Measurements from ENCODE around the gene VWCE. TPM values are rescaled to one million over a fixed set of nuclear protein-coding genes. Genes with fewer than 3 reads are reported as not detected.
A peak's percentile ranks its signal among the peaks of the same experiment; 100 is the strongest.
"Not testable (repeated sequence)": the region's sequence is repeated elsewhere in the genome, so short reads cannot be mapped to it uniquely, and the experiment has no call there.

VWCE gene
- total RNA-seq, 1 donor from 2014 or later = 34.0 TPM

DNA sequence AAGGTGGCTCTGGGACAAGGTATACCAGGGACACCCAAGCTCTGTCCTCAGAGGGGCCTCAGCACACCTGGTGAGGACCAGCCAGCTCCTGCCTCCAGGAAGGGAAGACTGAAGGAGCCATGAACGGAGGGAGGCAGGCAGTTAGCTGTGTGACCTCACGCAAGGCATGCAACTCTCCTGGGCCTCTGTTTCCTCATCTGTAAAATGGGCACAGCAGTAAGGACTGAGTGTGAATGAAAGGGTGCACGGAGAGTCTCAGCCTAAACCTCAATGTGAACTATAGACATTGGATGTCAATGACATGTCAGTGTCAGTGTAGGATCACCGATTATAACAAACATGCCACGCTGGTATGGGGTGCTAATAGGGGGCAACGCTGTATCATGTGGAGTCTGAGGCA, 35.8 kb downstream of the VWCE start:
- Mint-ChIP-seq H3K4me1 (ENCODE audit: low read depth) (no peaks in the 10 kb centered on the region), H3K27me3 (no peaks in the 10 kb centered on the region), H3K9me3 (ENCODE audit: low read depth) (no peaks in the 10 kb centered on the region), H3K36me3 (ENCODE audit: insufficient read depth) (peaks cover 2% of the 10 kb centered on the region), H3K4me3 (ENCODE audit: low read depth) (no peak overlapping the region), H3K27ac (no peak overlapping the region)
- TF ChIP-seq, protein P1, sequence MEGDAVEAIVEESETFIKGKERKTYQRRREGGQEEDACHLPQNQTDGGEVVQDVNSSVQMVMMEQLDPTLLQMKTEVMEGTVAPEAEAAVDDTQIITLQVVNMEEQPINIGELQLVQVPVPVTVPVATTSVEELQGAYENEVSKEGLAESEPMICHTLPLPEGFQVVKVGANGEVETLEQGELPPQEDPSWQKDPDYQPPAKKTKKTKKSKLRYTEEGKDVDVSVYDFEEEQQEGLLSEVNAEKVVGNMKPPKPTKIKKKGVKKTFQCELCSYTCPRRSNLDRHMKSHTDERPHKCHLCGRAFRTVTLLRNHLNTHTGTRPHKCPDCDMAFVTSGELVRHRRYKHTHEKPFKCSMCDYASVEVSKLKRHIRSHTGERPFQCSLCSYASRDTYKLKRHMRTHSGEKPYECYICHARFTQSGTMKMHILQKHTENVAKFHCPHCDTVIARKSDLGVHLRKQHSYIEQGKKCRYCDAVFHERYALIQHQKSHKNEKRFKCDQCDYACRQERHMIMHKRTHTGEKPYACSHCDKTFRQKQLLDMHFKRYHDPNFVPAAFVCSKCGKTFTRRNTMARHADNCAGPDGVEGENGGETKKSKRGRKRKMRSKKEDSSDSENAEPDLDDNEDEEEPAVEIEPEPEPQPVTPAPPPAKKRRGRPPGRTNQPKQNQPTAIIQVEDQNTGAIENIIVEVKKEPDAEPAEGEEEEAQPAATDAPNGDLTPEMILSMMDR (IDR thresholded peaks at IDR 0.05; ENCODE audit: unreplicated experiment) = no peak
- DNase-seq (ENCODE audit: low spot score, unreplicated experiment) = no peak

DNA sequence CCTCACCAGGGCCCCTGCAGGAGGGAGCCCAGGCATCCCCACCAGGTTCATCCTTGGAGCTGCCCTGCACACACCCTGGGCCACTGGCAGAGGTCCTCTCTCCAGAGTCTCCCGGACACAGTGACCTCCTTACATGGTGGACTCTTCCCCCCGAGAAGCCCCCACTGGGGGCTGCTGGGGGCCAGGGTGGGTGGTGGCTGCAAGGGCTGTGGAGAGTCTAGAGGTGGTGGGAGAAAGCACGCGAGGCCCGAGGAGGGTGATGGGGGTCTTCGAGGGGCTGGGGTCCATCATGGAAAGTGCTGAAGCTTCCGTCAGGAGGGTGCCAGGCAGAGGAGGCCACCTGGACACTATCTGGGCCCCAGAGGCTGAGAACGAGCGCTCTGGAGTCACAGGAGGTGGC, 36.6 kb downstream of the VWCE start:
- Mint-ChIP-seq H3K4me3 (ENCODE audit: low read depth) (no peak overlapping the region), H3K36me3 (ENCODE audit: insufficient read depth) (peaks cover under 1% of the 10 kb centered on the region), H3K9me3 (ENCODE audit: low read depth) (no peaks in the 10 kb centered on the region), H3K27me3 (no peaks in the 10 kb centered on the region), H3K4me1 (ENCODE audit: low read depth) (no peaks in the 10 kb centered on the region), H3K27ac (no peak overlapping the region)
- no peak for DNase-seq (ENCODE audit: low spot score, unreplicated experiment)
- TF ChIP-seq, protein P1 (IDR thresholded peaks at IDR 0.05; ENCODE audit: unreplicated experiment) = no peak

DNA sequence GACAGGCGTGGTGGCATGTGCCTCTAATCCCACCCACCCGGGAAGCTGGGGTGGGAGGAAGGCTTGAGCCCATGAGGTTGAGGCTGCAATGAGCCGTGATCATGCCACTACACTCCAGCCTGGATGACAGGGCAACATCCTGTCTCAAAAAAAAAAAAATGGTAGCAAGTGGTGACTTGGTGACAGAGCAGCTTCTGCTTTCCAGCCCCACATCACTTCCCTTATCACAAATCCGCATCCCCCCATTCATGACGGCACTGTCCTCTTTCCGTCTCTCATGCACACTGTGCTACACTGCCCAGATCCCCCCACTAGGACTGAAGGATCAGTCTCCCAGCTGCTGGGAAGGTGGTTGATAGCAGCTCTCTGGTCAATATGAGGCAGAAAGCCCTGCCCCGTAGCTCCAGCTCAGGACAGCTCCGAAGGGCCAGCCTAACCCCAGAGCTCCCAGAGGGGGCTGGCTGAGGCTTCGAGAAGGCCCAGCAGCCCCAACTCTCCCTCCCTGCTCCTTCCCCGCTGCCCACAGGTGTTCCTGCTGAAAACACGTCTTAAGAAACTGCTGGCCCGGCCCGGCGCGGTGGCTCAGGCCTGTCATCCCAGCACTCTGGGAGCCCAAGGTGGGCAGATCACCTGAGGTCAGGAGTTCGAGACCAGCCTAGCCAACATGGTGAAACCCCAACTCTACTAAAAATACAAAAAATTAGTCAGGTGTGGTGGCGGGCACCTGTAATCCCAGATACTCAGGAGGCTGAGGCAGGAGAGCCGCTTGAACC, 38.2 kb downstream of the VWCE start:
- TF ChIP-seq, protein P1 (IDR thresholded peaks at IDR 0.05; ENCODE audit: unreplicated experiment) = no peak
- Mint-ChIP-seq H3K27me3 (no peaks in the 10 kb centered on the region), H3K27ac (no peak overlapping the region), H3K4me3 (ENCODE audit: low read depth) (no peak overlapping the region), H3K9me3 (ENCODE audit: low read depth) (no peaks in the 10 kb centered on the region), H3K36me3 (ENCODE audit: insufficient read depth) (no peaks in the 10 kb centered on the region), H3K4me1 (ENCODE audit: low read depth) (no peaks in the 10 kb centered on the region)
- no peak for DNase-seq (ENCODE audit: low spot score, unreplicated experiment)

DNA sequence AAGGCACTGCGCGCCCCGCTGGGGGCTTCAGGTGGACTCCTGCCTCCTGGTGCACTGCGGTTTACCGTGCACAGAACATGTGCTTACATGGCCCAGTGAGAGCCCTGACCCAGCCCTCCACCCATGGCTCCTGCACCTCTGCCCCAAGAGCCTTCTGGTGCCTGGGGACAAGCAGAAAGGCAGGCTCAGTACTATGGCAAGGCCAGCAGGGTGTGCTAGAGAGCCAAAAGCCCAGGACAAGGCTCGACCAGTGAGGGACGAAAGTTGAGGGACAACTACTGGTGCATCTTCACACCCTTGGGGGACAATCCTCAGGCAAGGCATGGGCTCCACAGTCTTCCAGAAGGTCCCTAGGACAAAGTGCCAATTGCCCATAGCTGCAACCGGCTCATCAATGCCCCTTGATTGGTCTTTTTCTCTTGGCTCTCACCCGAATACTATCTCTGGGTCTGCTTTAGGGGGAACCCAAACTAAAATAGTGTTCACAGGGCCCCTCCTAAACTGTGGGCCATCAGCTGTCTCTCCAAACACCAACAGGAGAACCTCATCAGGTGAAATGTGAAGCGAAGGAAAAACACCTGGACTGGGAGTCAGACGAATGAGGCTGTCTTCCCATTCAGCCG, 40.6 kb downstream of the VWCE start:
- Mint-ChIP-seq H3K9me3 (ENCODE audit: low read depth) (no peaks in the 10 kb centered on the region), H3K4me3 (ENCODE audit: low read depth) (no peak overlapping the region), H3K36me3 (ENCODE audit: insufficient read depth) (no peaks in the 10 kb centered on the region), H3K27ac (no peak overlapping the region), H3K4me1 (ENCODE audit: low read depth) (no peaks in the 10 kb centered on the region), H3K27me3 (no peaks in the 10 kb centered on the region)
- TF ChIP-seq, protein P1 (IDR thresholded peaks at IDR 0.05; ENCODE audit: unreplicated experiment) = peak; percentile 75
- peak; percentile 38 for DNase-seq (ENCODE audit: low spot score, unreplicated experiment)

DNA sequence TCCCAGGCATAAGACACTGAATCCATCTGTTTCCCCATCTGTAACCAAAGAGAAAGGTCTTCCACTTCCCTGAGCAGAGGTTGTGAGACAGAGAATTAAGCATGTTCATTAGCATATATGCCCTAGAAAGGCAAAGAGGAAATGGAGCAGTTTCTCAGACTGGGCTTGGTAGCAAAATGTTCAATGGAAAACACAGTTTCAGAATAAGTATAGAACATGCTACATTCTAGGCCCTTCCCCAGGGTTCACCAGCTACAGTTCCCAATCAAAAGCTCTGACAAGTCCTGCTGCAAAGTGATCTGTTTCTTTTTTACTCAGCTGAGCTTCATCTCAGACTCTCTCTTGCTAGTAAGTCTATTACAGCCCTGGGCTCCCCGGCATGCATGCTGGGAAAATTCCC, 42.8 kb downstream of the VWCE start:
- H3K9me3 Mint-ChIP-seq (ENCODE audit: low read depth); H3K4me3 Mint-ChIP-seq (ENCODE audit: low read depth); DNase-seq (ENCODE audit: low spot score, unreplicated experiment); H3K27me3 Mint-ChIP-seq; H3K4me1 Mint-ChIP-seq (ENCODE audit: low read depth); H3K27ac Mint-ChIP-seq; H3K36me3 Mint-ChIP-seq (ENCODE audit: insufficient read depth): not testable (repeated sequence)

GRCh38 chr11:61250796-61251765, 44.0 kb downstream of the VWCE start:
- not testable (repeated sequence) for H3K36me3 Mint-ChIP-seq (ENCODE audit: insufficient read depth); H3K4me1 Mint-ChIP-seq (ENCODE audit: low read depth); H3K9me3 Mint-ChIP-seq (ENCODE audit: low read depth); H3K4me3 Mint-ChIP-seq (ENCODE audit: low read depth); H3K27ac Mint-ChIP-seq; H3K27me3 Mint-ChIP-seq; DNase-seq (ENCODE audit: low spot score, unreplicated experiment)

DNA sequence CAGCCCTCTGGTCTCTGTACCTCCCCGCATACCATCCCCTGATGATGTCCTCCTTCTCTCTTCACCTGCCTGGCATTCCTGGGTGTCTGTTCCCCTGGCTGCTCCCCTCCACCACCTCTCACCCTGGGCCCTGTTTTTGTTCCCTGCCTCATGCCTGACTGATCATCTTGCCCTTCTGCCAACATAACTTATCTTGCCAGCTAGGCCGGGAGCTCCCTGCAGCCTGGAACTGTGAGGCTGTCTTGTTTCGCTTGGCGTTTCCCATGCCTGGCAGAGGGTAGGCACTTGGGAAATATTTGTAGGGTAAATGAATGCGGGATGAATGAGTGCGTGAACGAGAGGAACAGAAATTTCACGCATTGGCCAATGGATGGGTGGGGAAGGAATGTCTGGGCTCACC, 45.9 kb downstream of the VWCE start:
- DNase-seq (ENCODE audit: low spot score, unreplicated experiment); H3K27me3 Mint-ChIP-seq; H3K4me3 Mint-ChIP-seq (ENCODE audit: low read depth); H3K9me3 Mint-ChIP-seq (ENCODE audit: low read depth); H3K36me3 Mint-ChIP-seq (ENCODE audit: insufficient read depth); H3K4me1 Mint-ChIP-seq (ENCODE audit: low read depth); H3K27ac Mint-ChIP-seq: not testable (repeated sequence)

GRCh38 chr11:61248071-61248470, 47.0 kb downstream of the VWCE start:
- not testable (repeated sequence) for H3K4me3 Mint-ChIP-seq (ENCODE audit: low read depth); H3K27me3 Mint-ChIP-seq; H3K4me1 Mint-ChIP-seq (ENCODE audit: low read depth); H3K36me3 Mint-ChIP-seq (ENCODE audit: insufficient read depth); DNase-seq (ENCODE audit: low spot score, unreplicated experiment); H3K9me3 Mint-ChIP-seq (ENCODE audit: low read depth); H3K27ac Mint-ChIP-seq

All from progenitor cell of endocrine pancreas (in vitro differentiated cells).